Limb (tissue), 2 donors: ENCODE measurements around the gene UBE2L5.
A peak's percentile ranks its signal among the peaks of the same experiment; 100 is the strongest.

Source experiments
- DNase-seq, 2 donors: peaks; one replicate each; pipeline ENCODE4 v3.0.0-alpha.2; 2016; ENCODE audit errors: extremely low spot score in 2 of 2

Gene UBE2L5

DNA sequence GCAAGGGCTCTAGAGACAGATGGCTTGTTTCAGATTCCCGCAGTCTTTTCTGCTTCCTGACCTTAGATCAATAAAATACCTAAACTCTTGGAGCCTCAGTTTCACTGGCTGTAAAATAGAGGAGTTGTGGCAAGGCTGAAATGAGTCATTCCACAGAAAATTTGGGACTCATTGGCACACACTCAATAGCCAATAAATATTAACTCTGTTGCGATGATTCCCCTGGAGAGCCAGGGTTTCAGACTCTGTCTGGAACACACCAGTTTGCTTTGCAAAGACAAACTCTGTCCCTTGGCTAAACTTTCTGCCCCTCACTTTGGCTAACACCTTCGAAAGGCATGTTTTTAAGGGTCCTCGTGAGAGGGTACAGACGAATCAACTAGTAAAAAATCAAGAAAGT lies 18.1 kb upstream of the UBE2L5 start:
- no peak for DNase-seq

DNA sequence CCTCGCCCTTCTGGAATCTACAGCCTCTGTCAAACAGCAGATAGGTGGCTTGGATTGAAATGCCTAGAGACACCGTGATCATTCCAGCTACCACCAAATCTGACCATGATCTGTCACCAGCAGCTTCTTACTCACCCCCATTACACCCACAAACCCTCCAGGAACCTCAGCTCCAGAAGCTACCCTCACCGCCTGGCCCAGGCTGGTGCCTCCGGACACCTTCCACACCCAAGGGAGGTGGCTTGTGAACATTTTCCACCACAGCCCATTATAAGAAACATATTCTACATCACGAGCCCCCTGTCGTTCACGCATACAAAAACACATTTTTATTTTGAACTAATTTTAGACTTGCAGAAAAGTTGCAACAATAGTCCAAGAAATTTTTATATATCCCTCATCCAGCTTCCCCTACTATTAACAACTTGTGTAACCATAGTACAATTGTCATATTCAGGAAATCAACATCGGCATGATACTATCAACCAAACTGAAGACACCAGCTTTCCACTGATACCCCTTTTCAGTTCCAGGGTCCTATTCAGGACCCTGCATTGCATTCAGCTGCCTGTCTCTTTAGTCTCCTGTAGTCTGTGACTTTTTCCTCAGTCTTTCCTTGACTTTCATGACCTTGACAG lies 15.4 kb upstream of the UBE2L5 start:
- DNase-seq = no peak

DNA sequence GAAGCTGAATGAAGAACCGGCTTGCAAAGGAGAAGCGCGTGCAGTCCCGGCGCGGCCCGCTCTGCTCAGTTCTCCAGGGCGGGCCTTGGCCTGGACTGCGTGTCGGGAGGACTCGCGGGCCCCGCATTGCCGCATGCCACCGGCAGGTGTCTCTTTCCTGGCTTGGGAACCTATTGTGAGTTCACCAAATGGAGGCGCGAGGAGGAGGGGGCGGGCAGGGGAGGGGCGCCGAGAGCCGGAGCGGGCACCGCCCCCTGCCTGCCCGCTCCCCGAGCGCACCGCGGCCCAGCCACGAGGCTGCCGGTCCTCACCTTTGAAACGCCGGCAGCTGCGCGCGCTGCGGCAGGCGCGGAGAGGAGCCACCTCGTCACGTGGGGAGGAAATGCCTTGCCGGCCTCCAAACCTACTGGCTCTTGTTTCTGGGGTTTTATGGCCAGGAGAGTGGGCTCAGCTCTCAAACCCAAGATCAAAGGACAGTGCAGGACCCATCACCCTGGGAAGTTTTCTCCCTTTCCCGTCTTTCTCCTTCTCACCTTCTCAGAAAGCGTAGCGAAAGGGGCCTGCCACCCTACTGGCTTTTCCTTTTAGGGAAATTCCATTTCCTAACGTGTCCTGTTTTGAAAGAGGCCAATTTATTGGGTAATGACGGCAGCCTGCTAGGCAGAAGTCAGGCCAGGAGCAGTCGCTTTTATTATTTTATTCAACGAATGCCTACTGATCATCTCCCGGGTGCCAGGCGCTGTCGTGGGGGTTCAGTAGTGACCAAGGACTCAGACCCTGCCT lies 13.8 kb upstream of the UBE2L5 start:
- peak; percentile 93 to 96 for DNase-seq

DNA sequence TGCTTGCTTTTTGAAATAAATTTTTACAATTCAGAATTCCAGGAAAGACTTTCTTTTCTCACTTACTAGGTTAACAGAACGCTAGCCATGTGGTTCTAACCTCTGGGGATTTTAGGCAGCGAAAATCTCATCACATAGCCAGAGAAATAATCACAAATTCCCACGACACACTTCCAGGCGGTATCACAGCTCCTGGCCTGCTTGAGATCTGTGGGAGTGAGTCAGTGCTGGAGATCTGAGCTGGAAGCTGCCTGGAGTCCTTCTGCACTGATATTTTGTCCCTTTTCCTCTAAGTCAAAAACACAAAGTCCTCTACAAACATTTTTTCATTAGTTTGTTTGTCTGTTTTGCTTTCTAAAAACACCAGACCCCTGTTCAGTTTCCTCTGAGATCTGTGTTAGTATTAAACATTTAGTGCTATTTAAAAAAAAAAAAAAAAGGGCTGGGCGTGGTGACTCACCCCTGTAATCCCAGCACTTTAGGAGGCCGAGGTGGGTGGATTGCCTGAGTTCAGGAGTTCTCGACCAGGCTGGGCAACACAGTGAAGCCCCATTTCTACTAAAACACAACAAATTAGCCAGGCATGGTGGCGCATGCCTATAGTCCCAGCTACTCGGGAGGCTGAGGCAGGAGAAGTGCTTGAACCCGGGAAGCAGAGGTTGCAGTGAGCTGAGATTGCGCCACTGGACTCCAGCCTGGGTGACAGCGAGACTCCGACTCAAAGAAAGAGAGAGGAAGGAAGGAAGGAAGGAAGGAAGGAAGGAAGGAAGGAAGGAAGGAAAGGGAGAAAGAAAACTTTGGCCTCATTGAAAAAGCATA lies 12.2 kb upstream of the UBE2L5 start:
- no peak for DNase-seq

DNA sequence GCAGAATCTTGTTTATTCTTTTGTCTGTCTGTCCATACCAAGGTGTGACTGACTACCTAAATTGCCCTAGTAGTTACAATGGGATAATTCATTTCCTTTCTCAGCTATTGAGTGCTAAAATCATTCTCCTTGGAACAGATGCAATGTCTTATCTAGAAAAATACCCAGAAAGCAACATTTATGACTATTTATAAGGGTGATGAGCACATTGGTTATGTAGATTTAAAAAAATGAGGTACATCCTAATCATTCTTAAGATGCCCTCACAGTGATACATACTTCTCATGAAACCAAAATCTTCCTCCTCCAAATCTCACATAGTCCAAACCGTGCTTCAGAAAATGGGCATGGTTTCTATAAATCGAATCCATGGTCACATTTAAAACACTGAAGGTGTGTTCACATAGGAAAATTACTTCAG lies 11.6 kb upstream of the UBE2L5 start:
- no peak for DNase-seq

DNA sequence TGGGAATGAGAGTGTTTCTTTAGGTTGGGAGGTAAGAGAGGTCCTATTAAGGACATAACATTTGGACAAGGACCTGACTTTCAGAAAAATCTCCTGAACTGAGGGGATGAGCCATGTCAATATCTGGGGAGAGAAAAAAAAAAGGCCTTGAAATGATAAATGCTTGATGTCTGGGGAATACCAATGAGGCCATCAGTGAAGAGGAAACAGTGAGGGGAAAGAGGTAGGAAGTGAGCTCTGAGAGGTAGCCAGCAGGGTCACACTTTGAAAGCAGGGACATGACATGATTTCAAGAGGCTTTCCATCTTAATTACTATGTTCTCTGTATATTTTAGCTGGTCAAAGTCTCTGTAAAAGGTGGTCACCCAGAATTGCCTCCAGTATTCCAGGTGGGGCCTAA lies 9.9 kb upstream of the UBE2L5 start:
- no peak for DNase-seq

DNA sequence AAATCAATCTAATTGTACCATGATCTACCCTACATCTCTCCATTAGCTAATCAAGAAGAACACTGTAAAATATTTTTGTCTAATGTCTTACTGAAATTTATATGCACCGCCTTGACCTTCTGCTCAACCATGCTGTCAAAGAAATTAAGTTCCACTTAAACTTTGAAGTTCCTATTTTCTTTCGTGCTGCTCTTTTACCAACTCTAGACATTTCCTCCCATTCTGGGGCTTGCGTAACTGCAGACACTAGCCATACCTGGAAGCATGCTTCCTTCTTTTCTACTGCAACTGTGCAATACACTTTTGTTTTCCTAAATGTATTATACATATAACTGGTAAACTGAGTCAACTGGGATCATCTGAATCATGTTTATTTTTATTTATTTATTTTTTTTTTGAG lies 8.5 kb upstream of the UBE2L5 start:
- DNase-seq = no peak

DNA sequence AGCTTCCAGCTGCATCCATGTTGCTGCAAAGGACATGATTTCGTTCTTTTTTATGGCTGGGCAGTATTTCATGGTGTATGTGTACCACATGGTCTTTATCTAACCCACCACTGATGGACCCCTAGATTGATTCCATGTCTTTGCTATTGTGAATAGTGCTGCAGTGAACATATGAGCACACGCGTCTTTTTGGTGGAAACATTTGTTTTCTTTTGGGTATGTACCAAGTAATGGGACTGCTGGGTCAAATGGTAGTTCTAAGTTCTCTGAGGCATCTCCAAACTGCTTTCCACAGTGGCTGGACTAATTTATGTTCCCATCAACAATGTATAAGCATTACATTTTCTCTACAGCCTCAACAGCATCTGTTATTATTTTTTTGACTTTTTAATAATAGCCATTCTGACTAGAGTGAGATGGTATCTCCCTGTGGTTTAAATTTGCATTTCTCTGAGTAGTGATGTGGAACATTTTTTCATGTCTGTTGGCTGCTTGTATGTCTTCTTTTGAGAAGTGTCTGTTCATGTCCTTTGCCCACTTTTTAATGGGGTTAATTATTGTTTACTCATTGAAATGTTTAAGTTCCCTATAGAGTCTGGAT lies 6.8 kb upstream of the UBE2L5 start:
- no peak for DNase-seq

DNA sequence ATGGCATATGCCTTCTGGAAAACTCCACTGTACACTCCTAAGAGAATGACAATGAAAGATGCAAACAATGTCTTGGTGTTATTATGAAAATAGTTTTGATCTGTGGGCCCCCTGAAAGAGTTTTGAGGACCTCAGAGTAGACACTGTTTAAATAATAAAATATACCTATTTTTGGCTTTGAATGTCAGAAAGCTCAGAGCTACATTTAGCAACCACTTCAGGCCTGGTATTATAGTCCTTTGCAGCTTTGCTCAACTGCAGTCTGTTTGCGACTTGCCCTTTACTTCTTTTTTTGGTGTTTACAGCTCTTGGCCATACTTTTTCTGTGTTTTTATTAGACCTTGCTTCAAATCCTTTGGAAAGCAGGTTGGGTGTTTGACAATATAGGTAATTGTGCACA lies 5.8 kb upstream of the UBE2L5 start:
- DNase-seq = no peak

DNA sequence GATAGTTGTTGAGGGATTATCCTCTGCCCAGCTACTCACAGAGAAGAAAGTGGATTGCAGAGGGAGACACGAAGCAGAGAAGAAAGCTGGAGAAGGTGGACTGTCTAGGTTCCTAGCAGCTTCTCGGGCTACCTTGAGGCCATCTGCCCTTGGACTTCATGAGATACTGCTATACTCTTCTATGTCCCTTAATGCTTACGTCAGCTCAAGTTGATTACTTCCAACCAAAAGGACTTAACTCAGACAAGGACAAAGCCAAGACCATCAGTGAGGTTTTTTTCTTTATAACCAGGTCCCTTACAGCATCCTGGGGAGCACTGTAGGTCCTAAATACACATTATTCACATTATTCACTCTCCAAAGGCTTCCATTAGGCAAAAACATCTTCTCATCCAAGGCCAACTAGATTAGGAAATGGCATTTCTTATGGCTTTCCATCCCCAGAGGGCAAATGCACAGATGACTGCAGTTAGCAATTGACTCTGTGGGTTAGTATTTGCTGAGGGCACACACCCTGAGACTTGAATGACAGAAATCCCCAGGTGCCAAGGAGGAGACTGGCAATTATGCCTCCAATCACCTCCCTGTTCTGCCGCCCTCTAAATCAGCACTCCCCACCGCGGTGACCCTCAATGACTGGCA lies 4.1 kb upstream of the UBE2L5 start:
- no peak for DNase-seq

DNA sequence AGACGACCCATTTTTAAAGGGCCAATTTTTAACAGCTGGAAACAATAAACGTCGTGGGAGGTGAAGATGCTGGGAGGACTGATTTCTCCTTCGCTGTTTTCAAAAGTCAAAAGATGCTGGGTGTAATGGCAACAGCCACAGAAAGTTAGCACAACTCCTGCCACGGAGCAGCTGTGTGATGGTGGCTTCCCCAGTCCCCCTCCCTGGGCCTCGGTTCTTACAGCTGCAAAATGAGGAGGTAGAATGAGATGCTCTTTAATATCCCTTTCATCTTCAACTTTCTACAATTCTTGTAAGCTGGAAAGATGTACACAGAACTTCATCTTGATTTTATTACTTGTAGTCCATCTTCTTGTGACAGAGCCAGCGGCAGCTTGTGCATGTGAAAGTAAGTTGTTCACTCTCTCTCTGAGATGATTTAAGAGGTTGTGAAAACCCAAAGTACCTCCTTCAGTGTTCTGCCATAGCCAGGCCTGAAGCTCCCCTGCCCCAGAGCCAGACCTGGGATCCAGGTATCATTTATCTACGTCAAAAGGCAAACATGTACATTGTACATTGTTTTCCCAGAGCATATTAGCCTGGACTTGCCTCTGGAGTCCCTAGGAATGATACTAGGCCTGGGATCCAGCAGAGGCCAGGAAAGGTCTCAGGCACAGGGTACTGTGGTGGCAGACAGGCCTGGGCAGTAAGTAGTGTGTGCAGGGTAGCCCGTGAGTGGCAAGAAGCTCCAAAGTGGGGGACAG lies 3.4 kb upstream of the UBE2L5 start:
- DNase-seq = no peak

DNA sequence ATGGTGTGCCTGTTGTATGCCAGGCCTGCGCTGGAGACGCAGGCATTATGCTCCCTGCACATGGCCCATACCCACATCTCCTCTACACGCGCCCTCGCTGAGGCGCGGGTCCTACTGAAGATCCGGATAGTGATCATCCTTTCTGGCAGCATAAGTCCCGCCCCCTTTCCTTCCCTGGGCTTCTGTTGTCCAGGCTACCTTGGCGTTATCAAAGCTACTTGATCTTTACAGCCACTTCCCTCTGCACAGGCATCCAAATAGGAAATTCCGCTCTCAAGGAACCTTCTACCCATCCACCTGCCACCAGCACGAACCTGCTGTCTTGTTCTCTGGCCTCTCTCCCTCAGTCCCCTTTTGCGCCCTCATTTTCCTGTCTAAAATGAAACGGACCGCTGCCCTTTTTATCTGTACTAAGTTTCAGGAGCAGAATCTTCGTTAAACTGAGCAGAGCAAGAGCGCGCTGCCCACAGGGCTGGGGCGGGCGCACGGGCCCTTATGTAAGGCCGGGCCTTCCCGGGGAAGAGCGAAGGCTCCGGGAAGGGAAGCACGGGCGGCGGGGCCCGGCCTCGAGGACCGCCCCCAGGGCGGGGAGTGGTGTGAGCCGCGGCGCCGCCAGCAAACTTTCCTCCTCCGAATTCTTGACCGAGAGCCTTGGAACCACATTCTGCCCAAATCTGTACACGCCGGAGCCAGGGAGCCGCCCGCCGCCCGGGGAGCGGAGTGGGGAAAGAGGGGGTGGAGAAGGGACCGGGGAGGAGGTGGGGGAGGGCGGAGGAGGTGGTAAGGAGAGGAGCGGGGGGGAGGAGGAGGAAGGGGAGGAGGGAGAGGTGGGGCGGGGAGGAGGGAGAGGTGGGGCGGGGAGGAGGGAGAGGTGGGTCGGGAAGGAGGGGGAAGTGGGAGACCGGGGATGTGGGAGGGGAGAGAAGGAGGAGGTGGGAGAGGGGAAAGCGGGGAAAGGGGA lies 920 bp upstream of the UBE2L5 start:
- DNase-seq = peak; percentile 84 to 88

DNA sequence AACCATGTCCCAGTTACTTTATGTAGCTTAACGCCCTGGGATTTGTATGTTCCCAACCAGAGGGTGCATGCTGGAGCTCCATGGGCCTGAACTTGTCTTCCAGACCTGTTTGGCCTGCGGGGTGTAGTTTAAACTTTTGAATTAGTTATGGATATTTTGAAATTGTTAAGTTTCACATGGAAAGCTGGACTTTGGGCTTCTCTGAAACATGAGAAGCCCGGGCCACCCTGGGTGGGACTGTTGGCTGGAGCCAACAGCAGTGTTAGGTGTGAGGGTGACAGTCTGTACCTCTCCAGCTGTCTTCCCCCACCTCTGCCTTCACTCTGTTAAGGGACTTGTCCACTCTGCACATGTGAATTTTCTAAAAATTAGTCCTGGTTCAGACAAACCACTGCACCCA lies 1.6 kb downstream of the UBE2L5 start:
- DNase-seq = no peak

DNA sequence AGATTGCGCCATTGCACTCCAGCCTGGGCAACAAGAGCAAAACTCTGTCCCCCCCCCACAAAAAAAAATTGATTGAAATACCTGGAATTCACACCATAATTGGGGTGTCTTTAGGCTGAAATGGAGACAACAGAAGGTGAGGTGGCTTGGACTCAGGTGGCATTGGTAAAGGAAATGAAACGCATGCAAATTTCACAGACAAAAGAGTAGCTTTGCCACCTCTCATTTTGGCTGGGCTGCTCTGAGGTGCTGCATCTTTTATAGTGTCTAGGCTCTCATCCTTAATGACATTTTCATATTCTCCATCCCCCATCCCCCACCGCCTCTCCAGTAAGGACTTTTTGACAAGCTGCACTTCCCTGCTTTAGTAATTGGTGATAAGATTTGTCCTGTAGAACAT lies 6.9 kb downstream of the UBE2L5 start:
- DNase-seq = no peak

DNA sequence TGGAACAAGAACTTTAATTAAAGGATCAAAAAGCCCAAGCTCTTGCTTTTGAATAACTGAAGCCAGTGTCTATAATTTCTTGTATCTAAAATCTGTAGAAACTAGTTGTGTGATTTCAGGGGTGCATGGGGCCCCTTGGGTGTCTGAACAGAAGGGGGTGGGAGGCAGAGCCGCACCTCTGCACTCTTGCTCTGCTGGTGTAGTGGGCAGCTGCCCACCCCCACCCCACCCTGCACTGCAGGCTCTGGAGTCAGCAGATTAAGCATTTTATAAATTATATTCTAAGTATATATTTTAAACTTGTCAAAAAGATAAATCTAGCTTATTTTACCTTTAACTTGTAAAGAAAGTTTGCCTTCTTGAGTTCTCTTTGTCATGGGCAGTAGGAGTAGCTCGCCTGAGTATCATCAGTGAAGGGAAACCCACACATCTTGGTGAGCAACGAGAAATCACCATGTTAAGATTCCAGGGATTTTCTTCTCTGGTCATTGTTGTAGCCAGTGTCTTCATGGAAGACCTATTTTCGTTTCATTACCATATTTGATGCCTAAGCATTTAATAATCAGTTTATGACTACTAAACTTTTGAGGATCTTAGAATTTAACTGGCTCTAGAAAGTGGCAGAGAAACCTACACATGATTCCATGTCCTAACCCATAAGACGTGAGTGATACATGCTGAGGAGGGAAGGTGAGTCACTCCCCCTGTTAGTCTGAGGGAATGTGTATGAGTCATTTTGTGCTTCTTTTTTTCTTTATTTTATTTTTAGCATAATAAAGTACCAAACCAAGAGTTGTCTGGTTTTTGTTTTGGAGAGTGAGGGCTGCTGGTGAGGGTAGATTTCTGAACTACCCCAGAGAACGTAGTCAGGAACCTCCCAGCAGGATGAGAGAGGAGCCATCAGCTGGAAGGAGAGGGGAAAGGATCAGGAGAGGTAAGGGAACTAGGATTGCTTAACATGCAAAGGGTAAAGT lies 7.7 kb downstream of the UBE2L5 start:
- no peak for DNase-seq

DNA sequence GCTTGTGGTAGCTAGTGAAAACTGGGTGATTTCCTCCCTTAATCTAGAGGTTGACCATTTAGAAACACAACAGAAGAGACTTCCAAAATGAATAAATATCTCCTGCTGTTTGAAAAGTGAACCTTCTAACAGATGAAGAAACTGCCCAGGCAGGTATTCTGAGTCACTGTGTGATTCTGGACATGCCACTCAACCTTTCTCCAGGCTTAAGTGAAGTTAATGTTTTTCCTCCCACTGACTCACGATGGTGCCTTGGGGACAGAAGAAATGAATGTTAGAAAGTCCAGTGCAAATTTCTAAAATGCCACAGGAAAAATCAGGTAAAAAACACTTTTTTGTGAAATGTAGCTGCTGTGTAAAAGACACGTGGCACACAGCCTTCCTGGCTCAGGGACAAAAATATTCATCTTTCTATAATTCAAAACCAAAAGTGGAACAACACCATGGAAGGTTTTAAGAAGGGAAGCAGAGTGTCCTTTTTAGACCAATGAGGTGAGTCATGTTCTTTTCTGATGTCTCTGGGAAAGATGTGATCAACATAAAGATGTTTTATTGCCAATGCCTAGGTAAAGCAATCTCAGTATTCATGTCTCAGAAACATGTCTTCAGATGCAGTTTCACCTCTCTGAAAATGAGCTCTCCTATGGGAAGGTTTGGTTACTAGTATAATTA lies 9.1 kb downstream of the UBE2L5 start:
- no peak for DNase-seq

DNA sequence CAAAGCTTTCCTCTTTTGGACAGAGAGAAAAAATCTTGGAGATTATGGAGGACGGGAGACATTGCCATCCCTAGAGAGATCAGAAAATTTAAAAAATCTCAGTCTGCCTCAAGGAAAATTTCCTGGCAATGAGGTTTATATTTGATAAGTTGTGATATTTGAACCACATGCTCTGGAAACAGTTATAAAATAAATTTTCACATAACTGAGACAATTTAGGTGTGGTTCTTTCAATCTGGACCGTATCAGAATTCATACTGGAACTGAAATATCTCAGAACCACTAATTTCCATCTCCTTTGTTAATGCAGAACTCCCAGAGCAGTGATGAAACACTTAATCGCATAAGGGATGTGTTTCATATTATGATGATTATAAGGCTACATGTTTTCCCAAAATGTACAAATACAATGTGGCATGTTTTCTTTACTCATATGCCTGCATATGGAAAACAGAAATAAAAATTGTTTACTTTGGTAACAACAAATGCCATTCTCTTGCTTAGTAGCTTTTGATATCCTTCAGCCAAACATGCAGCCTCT lies 13.7 kb downstream of the UBE2L5 start:
- no peak for DNase-seq

DNA sequence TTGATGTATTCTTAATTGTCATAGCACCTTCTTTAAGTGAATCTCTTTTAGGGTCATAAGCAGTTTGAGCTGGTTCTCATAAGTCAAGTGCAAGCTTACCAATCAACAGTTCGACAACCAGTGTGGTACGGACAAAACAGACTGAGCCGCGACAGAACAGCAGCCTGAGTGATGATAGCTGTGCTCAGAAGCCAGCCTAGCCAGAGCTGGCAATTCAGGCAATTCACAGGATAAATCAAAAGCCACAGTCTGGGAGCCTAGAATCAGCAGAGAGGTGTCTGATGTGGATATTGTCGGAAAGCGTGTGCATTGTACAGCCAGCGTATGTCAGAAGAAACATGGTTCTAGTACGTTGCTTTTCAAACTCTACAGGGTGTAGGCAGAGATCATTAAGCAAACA lies 14.9 kb downstream of the UBE2L5 start:
- no peak for DNase-seq
